H9 (cell line): Measurements from ENCODE around the gene ATP13A4. TPM values are rescaled to one million over a fixed set of nuclear protein-coding genes. Genes with fewer than 3 reads are reported as not detected.

ENCODE experiments used
- DNase-seq: peaks from one replicate; pipeline ENCODE4 v3.0.0-alpha.2; 2017
- H2AFZ ChIP-seq: one replicate; pipeline ENCODE4 v1.6.1; 2013; ENCODE audit warnings: mild to moderate bottlenecking, low read length, control low read depth, moderate library complexity
- H2AK5ac ChIP-seq: 2 replicates; pipeline ENCODE4 v1.6.1; 2013; ENCODE audit warnings: low read length, control low read depth, mixed read lengths; ENCODE audit not compliant: insufficient read length
- H2BK120ac ChIP-seq: one replicate; pipeline ENCODE4 v1.6.1; 2013; ENCODE audit warnings: low read depth, mild to moderate bottlenecking, low read length, control low read depth, inconsistent platforms; ENCODE audit not compliant: poor library complexity, severe bottlenecking
- H2BK12ac ChIP-seq: 2 replicates; pipeline ENCODE4 v1.6.1; 2013; ENCODE audit warnings: low read length, control low read depth, mixed read lengths, low read depth; ENCODE audit not compliant: insufficient read length
- H2BK15ac ChIP-seq: 2 replicates; pipeline ENCODE4 v1.6.1; 2013; ENCODE audit warnings: low read depth, low read length, control low read depth
- H2BK20ac ChIP-seq: one replicate; pipeline ENCODE4 v1.6.1; 2013; ENCODE audit warnings: low read depth, mild to moderate bottlenecking, low read length, control low read depth, inconsistent platforms; ENCODE audit not compliant: poor library complexity, severe bottlenecking
- H2BK5ac ChIP-seq: 2 replicates; pipeline ENCODE4 v1.6.1; 2013; ENCODE audit warnings: low read length, control low read depth, mixed read lengths; ENCODE audit not compliant: insufficient read length
- H3K14ac ChIP-seq: 2 replicates; pipeline ENCODE4 v1.6.1; 2013; ENCODE audit warnings: low read length, control low read depth; ENCODE audit not compliant: insufficient read depth
- H3K18ac ChIP-seq: 2 replicates; pipeline ENCODE4 v1.6.1; 2013; ENCODE audit warnings: low read depth, mild to moderate bottlenecking, mixed read lengths, low read length, control low read depth; ENCODE audit not compliant: insufficient read length
- H3K23ac ChIP-seq: 2 replicates; pipeline ENCODE4 v1.6.1; 2013; ENCODE audit warnings: low read length, control low read depth, mixed read lengths, low read depth; ENCODE audit not compliant: insufficient read length
- H3K23me2 ChIP-seq: 2 replicates; pipeline ENCODE4 v1.6.1; 2013; ENCODE audit warnings: low read depth, mild to moderate bottlenecking, mixed read lengths, low read length, control low read depth; ENCODE audit not compliant: insufficient read length, poor library complexity, severe bottlenecking
- H3K27ac ChIP-seq: 2 replicates; pipeline ENCODE4 v1.5.1; 2013; ENCODE audit warnings: low read length, control low read depth, mixed read lengths, low read depth; ENCODE audit not compliant: insufficient read length
- H3K27me3 ChIP-seq: 2 replicates; pipeline ENCODE4 v1.6.1; 2013; ENCODE audit warnings: low read length, control low read depth, inconsistent platforms; ENCODE audit not compliant: insufficient read depth
- H3K4ac ChIP-seq: 2 replicates; pipeline ENCODE4 v1.6.1; 2013; ENCODE audit warnings: low read depth, mild to moderate bottlenecking, control low read depth, inconsistent platforms, low read length, moderate library complexity
- H3K4me1 ChIP-seq: 2 replicates; pipeline ENCODE4 v1.6.1; 2013; ENCODE audit warnings: low read length, control low read depth, inconsistent platforms; ENCODE audit not compliant: insufficient read depth
- H3K4me2 ChIP-seq: 2 replicates; pipeline ENCODE4 v1.6.1; 2013; ENCODE audit warnings: low read length, control low read depth, mixed read lengths; ENCODE audit not compliant: insufficient read length, insufficient read depth
- H3K56ac ChIP-seq: 2 replicates; pipeline ENCODE4 v1.6.1; 2013; ENCODE audit warnings: low read depth, mild to moderate bottlenecking, mixed read lengths, low read length, control low read depth; ENCODE audit not compliant: insufficient read length
- H3K79me1 ChIP-seq: 2 replicates; pipeline ENCODE4 v1.6.1; 2013; ENCODE audit warnings: low read depth, mild to moderate bottlenecking, moderate library complexity, low read length, control low read depth, inconsistent platforms; ENCODE audit not compliant: insufficient read depth, poor library complexity, severe bottlenecking
- H3K79me2 ChIP-seq: 2 replicates; pipeline ENCODE4 v1.6.1; 2013; ENCODE audit warnings: low read length, control low read depth, inconsistent platforms; ENCODE audit not compliant: insufficient read depth
- H3K9ac ChIP-seq: 2 replicates; pipeline ENCODE4 v1.6.1; 2013; ENCODE audit warnings: low read length, control low read depth, mixed read lengths; ENCODE audit not compliant: insufficient read length; ENCODE audit errors: extremely low read depth
- H3K9me3 ChIP-seq: one replicate; pipeline ENCODE4 v1.6.1; 2013; ENCODE audit warnings: low read depth, low read length, inconsistent platforms; ENCODE audit not compliant: control insufficient read depth
- H3T11ph ChIP-seq: one replicate; pipeline ENCODE4 v1.6.1; 2013; ENCODE audit warnings: mild to moderate bottlenecking, low read length, control low read depth, inconsistent platforms
- H4K20me1 ChIP-seq: one replicate; pipeline ENCODE4 v1.6.1; 2013; ENCODE audit not compliant: control insufficient read depth, insufficient read length, insufficient read depth
- H4K5ac ChIP-seq: 2 replicates; pipeline ENCODE4 v1.6.1; 2013; ENCODE audit warnings: low read depth, mild to moderate bottlenecking, mixed read lengths, low read length, control low read depth; ENCODE audit not compliant: insufficient read length
- H4K8ac ChIP-seq: replicated peaks from 2 replicates; pipeline ENCODE4 v1.6.1; 2013; ENCODE audit warnings: low read length, control low read depth, mixed read lengths, low read depth; ENCODE audit not compliant: insufficient read length
- H4K91ac ChIP-seq: 2 replicates; pipeline ENCODE4 v1.6.1; 2013; ENCODE audit warnings: low read depth, mild to moderate bottlenecking, moderate library complexity, mixed read lengths, low read length, control low read depth; ENCODE audit not compliant: insufficient read length
- H3K27ac Mint-ChIP-seq, 3 experiments: 2 replicates in 2 of 3; 3 replicates in 1 of 3; pipeline ENCODE4 v1.8.0; 2020 to 2021; ENCODE audit warnings: mixed read lengths in 3 of 3, mild to moderate bottlenecking in 1 of 3, moderate library complexity in 1 of 3
- H3K27me3 Mint-ChIP-seq: 2 replicates; pipeline ENCODE4 v1.8.0; 2021; ENCODE audit warnings: low read depth, mild to moderate bottlenecking, moderate library complexity, mixed read lengths
- H3K36me3 Mint-ChIP-seq, 3 experiments: 2 replicates in 2 of 3; 3 replicates in 1 of 3; pipeline ENCODE4 v1.8.0; 2020 to 2021; ENCODE audit warnings: low read depth in 3 of 3, mixed read lengths in 3 of 3; ENCODE audit not compliant: insufficient read depth in 1 of 3
- H3K4me1 Mint-ChIP-seq, 2 experiments: 2 replicates each; pipeline ENCODE4 v1.8.0; 2020; ENCODE audit warnings: mixed read lengths in 2 of 2
- H3K4me3 Mint-ChIP-seq, 2 experiments: 2 replicates in 1 of 2; 3 replicates in 1 of 2; pipeline ENCODE4 v1.8.0; 2020 to 2021; ENCODE audit warnings: mild to moderate bottlenecking in 2 of 2, mixed read lengths in 2 of 2, moderate library complexity in 1 of 2
- H3K9me3 Mint-ChIP-seq, 2 experiments: 2 replicates in 1 of 2; 3 replicates in 1 of 2; pipeline ENCODE4 v1.8.0; 2020; ENCODE audit warnings: mild to moderate bottlenecking in 2 of 2, mixed read lengths in 2 of 2, moderate library complexity in 1 of 2
- CTCF ChIP-seq: fragments of 200-600 bp; sonication (generic); conservative IDR thresholded peaks from 3 replicates; pipeline ENCODE4 v1.8.0; 2021; ENCODE audit warnings: antibody characterized with exemption, mild to moderate bottlenecking
- WGBS: extraction: QIAGEN DNeasy Blood & Tissue Kit; methylation state at CpG from one replicate; pipeline ENCODE4 v1.1.7; 2013; ENCODE audit warnings: missing lambda C conversion rate, low lambda C conversion rate, mixed read lengths; ENCODE audit not compliant: insufficient read length; ENCODE audit errors: extremely low coverage; 5-methylcytosine and 5-hydroxymethylcytosine counted together
- total RNA-seq: library from RNA; stranded (reverse); gene quantifications from 2 replicates; pipeline ENCODE4 v1.2.1, GENCODE V29; 2021

ATP13A4 gene
- total RNA-seq, 1 experiment from 2014 or later: 0.13 TPM

DNA sequence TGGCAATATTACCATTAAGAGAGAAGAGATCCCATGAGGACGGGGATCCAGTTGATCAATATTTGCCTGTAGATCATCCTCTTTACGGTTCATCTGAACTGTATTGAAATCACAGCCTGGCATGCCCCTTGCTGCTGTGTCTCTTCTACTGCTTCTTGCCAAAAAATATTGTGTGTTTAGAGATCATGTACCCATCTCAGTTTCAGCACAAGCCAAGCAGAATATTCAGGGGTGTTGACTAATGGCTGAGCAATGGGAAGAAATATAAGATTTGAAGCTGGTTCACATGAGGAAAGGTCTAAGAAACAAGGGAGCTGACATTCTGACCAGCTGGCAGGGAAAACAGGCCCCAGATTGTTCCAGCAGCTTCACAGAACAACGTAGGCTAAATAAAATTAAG is 197.4 kb downstream of the ATP13A4 start:
- Histone ChIP-seq H2BK15ac (no peak overlapping the region), H3T11ph (no peak overlapping the region), H2AK5ac (no peak overlapping the region), H2BK12ac (no peak overlapping the region), H4K20me1 (no peaks in the 10 kb centered on the region), H3K27me3 (no peaks in the 10 kb centered on the region), H3K4ac (no peak overlapping the region), H4K8ac (no peak overlapping the region), H3K79me1 (no peaks in the 10 kb centered on the region), H4K5ac (no peak overlapping the region), H2BK5ac (no peak overlapping the region), H3K9me3 (no peaks in the 10 kb centered on the region), H3K9ac (no peak overlapping the region), H3K27ac (no peak overlapping the region), H2AFZ (no peak overlapping the region), H3K79me2 (no peaks in the 10 kb centered on the region), H3K18ac (no peak overlapping the region), H3K4me2 (no peak overlapping the region), H2BK120ac (no peak overlapping the region), H3K56ac (no peak overlapping the region), H4K91ac (no peak overlapping the region), H3K14ac (no peak overlapping the region), H2BK20ac (no peak overlapping the region), H3K23me2 (no peaks in the 10 kb centered on the region), H3K23ac (no peak overlapping the region), H3K4me1 (peaks cover 2% of the 10 kb centered on the region; the same call in 1 of the 2 replicates)
- Mint-ChIP-seq H3K9me3 (no peaks in the 10 kb centered on the region), H3K36me3 (no peaks in the 10 kb centered on the region), H3K27me3 (no peaks in the 10 kb centered on the region), H3K4me1 (peaks cover 18% of the 10 kb centered on the region in 2 experiments), H3K27ac (no peak overlapping the region), H3K4me3 (no peak overlapping the region)
- no peak for TF ChIP-seq CTCF
- no peak for DNase-seq
- no CpG with 5 or more reads among the region's 3 CpGs for WGBS
